Measurements from ENCODE around the gene RMND1. TPM values are rescaled to one million over a fixed set of nuclear protein-coding genes. Genes with fewer than 3 reads are reported as not detected.
A peak's percentile ranks its signal among the peaks of the same experiment; 100 is the strongest.

The RMND1 gene
- total and polyA plus RNA-seq, 9 of the 15 experiments (the other 6 are each of a cell fraction or from before 2014, with no cell fraction given), result 26.9 to 47.8 (median 36.2) TPM

DNA sequence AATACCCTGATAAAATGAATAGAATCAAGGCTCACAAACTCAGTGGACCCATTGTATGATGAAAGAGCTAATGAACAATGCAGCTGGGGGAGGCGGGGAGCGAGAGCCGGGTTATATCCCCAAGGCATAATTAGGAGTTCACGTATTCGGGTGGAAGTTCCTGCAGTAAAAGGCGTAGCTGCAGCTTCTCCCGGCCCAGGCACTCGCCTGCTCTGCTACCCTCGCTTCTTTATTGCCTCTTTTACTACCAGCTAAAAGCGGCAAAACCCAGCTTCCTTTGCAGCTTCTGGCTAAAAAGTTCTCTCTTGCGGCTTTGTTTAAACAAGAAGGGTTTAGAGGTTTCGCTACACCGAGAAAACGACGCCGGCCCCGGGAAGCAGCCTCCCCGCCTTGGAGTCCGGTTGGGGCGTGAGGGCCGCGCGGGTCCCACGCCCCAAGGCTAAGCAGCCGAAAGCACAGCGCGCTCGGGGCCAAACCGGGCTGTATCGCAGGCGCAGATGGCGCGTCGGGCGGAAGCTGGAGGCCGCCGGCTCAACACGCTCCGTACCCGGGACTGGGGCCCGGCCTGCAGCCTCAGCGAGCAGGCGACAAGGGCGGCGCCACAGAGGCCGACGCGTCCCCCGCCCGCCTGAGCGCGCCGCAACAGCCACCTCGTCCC, 62.2 kb downstream of the RMND1 start (continued):
- peak; percentile 90 for TF ChIP-seq CHD1 (IDR thresholded peaks at IDR 0.05; ENCODE audit: low read length)
- no peak for TF ChIP-seq ASH1L (IDR thresholded peaks at IDR 0.05; ENCODE audit: borderline replicate concordance, low read depth, partially characterized antibody)
- no peak; a peak in 1 of 4 replicates for TF ChIP-seq RAD21 (CRISPR knock-in tag; conservative IDR thresholded peaks at IDR 0.05 in 1 of 2, IDR thresholded peaks at IDR 0.05 in 1 of 2)
- TF ChIP-seq XRCC4 (IDR thresholded peaks at IDR 0.05; ENCODE audit: extremely low read depth, insufficient read depth, insufficient read length), result no peak
- no peak for TF ChIP-seq NCOA1 (IDR thresholded peaks at IDR 0.05; ENCODE audit: low read depth)
- TF ChIP-seq TBL1XR1 (IDR thresholded peaks at IDR 0.05; ENCODE audit: low read length in 2 of 2), result peak in 1 of 2 experiments; percentile 33; a peak in 2 of 4 replicates
- TF ChIP-seq FOXK2 (conservative IDR thresholded peaks at IDR 0.05 in 1 of 2, IDR thresholded peaks at IDR 0.05 in 1 of 2; ENCODE audit: low read depth in 2 of 2), result peak in 1 of 2 experiments; percentile 19; a peak in 1 of 4 replicates
- TF ChIP-seq SIN3B (IDR thresholded peaks at IDR 0.05; ENCODE audit: low read depth), result peak; percentile 11; the same call in 1 of the 2 replicates
- TF ChIP-seq NR2C2 (CRISPR knock-in tag; IDR thresholded peaks at IDR 0.05), result no peak
- TF ChIP-seq NR2C2 (tag; IDR thresholded peaks at IDR 0.05), result peak; percentile 39
- TF ChIP-seq ZBTB7A (IDR thresholded peaks at IDR 0.05; ENCODE audit: borderline replicate concordance, control insufficient read depth, low read depth, low read length), result no peak
- peak; percentile 87 for TF ChIP-seq OTX1 (CRISPR knock-in tag; IDR thresholded peaks at IDR 0.05)
- peak; percentile 83 for TF ChIP-seq GTF2E2 (tag; IDR thresholded peaks at IDR 0.05)
- no peak for TF ChIP-seq CCAR2 (IDR thresholded peaks at IDR 0.05; ENCODE audit: low read depth, low read length)
- TF ChIP-seq, protein P1, sequence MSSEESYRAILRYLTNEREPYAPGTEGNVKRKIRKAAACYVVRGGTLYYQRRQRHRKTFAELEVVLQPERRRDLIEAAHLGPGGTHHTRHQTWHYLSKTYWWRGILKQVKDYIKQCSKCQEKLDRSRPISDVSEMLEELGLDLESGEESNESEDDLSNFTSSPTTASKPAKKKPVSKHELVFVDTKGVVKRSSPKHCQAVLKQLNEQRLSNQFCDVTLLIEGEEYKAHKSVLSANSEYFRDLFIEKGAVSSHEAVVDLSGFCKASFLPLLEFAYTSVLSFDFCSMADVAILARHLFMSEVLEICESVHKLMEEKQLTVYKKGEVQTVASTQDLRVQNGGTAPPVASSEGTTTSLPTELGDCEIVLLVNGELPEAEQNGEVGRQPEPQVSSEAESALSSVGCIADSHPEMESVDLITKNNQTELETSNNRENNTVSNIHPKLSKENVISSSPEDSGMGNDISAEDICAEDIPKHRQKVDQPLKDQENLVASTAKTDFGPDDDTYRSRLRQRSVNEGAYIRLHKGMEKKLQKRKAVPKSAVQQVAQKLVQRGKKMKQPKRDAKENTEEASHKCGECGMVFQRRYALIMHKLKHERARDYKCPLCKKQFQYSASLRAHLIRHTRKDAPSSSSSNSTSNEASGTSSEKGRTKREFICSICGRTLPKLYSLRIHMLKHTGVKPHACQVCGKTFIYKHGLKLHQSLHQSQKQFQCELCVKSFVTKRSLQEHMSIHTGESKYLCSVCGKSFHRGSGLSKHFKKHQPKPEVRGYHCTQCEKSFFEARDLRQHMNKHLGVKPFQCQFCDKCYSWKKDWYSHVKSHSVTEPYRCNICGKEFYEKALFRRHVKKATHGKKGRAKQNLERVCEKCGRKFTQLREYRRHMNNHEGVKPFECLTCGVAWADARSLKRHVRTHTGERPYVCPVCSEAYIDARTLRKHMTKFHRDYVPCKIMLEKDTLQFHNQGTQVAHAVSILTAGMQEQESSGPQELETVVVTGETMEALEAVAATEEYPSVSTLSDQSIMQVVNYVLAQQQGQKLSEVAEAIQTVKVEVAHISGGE (CRISPR knock-in tag; IDR thresholded peaks at IDR 0.05), result peak in 2 of 3 experiments; percentile 28 to 44; a peak in 2 of 6 replicates
- no peak for TF ChIP-seq U2AF2 (optimal IDR thresholded peaks at IDR 0.05; ENCODE audit: low read depth, low read length)
- no peak for TF ChIP-seq NFYB (IDR thresholded peaks at IDR 0.05; ENCODE audit: extremely low read depth, insufficient read length)
- TF ChIP-seq NR2F6 (CRISPR knock-in tag; IDR thresholded peaks at IDR 0.05), result 0 out of 2 replicates have a peak, but pooled peaks have one; percentile 38
- TF ChIP-seq RBFOX2 (IDR thresholded peaks at IDR 0.05; ENCODE audit: low read depth, low read length), result peak; percentile 95
- TF ChIP-seq BCOR (IDR thresholded peaks at IDR 0.05), result peak; percentile 36; the same call in 1 of the 2 replicates
- TF ChIP-seq ZNF184 (CRISPR knock-in tag; IDR thresholded peaks at IDR 0.05), result no peak
- TF ChIP-seq ZNF12 (CRISPR knock-in tag; IDR thresholded peaks at IDR 0.05), result peak; percentile 60; the same call in 1 of the 2 replicates
- TF ChIP-seq, protein P2, sequence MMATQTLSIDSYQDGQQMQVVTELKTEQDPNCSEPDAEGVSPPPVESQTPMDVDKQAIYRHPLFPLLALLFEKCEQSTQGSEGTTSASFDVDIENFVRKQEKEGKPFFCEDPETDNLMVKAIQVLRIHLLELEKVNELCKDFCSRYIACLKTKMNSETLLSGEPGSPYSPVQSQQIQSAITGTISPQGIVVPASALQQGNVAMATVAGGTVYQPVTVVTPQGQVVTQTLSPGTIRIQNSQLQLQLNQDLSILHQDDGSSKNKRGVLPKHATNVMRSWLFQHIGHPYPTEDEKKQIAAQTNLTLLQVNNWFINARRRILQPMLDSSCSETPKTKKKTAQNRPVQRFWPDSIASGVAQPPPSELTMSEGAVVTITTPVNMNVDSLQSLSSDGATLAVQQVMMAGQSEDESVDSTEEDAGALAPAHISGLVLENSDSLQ (IDR thresholded peaks at IDR 0.05), result no peak
- no peak for TF ChIP-seq CEBPB (tag; IDR thresholded peaks at IDR 0.05)
- TF ChIP-seq KDM2B (CRISPR knock-in tag; IDR thresholded peaks at IDR 0.05), result no peak; the same call in 1 of the 2 replicates
- TF ChIP-seq ZNF717 (CRISPR knock-in tag; IDR thresholded peaks at IDR 0.05), result no peak

Measured in K562 (cell line).